Fibroblast of pulmonary artery (primary cell): ENCODE data around the gene B3GAT2.

Source experiments
- DNase-seq: peaks from one replicate; pipeline ENCODE4 v3.0.0-alpha.2; 2010; ENCODE audit warnings: low read depth
- H3K4me3 ChIP-seq: replicated peaks from 2 replicates; pipeline ENCODE4 v1.5.1; 2011; ENCODE audit warnings: low read depth, mild to moderate bottlenecking, control low read depth, low read length, moderate library complexity
- CTCF ChIP-seq: IDR thresholded peaks from 2 replicates; pipeline ENCODE4 v1.5.1; 2011; ENCODE audit warnings: mild to moderate bottlenecking, control low read depth, low read length, inconsistent platforms; ENCODE audit errors: missing control alignments

Gene B3GAT2

GRCh38 chr6:70982747-70983146, 25.9 kb upstream of the B3GAT2 start:
- no peak for DNase-seq
- no peak for TF ChIP-seq CTCF
- H3K4me3 ChIP-seq, result no peak overlapping the region

DNA sequence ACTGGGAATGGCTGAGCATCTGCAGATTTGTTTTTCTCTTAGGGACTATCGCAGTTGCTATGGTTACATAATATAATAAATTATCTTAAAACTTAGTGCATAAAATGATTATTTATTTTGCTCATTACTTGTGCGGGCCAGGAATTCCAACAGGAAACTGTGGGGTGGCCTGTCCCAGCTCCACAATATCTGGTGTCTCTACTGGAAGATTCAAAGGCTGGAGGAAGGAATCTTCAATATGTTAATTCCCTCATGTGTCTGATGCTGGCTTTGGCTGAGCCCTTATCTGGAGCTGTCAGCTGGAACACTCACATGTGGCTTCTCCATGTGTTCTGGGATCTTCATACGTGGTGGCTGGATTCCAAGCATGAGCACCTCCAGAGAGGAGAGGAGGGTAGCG, 23.9 kb upstream of the B3GAT2 start:
- TF ChIP-seq CTCF, result no peak
- H3K4me3 ChIP-seq, result no peak overlapping the region
- DNase-seq, result no peak

DNA sequence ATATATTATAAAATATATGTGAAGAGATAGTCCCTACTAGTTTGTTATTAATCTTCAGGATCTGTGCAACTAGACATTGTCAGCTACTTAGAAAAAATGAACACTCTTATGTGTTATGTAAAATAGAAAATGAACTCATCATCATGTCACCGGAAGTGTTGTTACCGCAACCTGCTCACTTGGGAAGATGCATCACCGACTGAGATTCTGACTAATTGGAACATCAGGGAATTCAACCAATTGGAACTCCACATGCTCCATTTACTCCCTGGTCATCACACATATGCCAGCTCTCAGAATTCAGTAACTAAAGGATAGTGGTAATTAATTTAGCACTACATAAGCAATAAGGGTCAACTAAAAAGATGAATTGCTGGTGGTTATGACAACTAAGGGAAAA, 16.7 kb upstream of the B3GAT2 start:
- TF ChIP-seq CTCF, result no peak
- no peak overlapping the region for H3K4me3 ChIP-seq
- no peak for DNase-seq

GRCh38 chr6:70967049-70967448, 10.2 kb upstream of the B3GAT2 start:
- no peak overlapping the region for H3K4me3 ChIP-seq
- TF ChIP-seq CTCF, result no peak
- no peak for DNase-seq

DNA sequence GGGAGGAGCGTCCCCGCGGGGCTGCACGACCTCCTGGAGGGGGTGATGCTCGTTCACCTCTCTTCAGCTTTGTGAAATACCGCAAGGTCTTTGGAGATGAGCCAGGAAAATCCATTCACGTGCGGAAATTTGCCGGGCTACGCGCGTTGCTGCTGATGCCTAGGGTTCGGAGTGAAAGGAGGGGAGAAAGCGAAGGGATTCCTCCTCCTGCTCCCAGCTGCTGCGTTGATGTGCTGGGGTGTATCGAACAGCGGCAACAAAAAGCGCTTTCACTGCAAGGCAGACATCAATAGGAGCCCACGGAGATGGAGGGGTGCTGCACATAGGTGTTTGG, 391 bp upstream of the B3GAT2 start:
- no peak for DNase-seq
- H3K4me3 ChIP-seq, result peak overlapping the region; percentile 50
- no peak for TF ChIP-seq CTCF

- DNase-seq, result no peak
- TF ChIP-seq CTCF, result no peak
- peak overlapping the region; percentile 50 for H3K4me3 ChIP-seq
Measured at GRCh38 chr6:70956191-70956450, 739 bp downstream of the B3GAT2 start.

DNA sequence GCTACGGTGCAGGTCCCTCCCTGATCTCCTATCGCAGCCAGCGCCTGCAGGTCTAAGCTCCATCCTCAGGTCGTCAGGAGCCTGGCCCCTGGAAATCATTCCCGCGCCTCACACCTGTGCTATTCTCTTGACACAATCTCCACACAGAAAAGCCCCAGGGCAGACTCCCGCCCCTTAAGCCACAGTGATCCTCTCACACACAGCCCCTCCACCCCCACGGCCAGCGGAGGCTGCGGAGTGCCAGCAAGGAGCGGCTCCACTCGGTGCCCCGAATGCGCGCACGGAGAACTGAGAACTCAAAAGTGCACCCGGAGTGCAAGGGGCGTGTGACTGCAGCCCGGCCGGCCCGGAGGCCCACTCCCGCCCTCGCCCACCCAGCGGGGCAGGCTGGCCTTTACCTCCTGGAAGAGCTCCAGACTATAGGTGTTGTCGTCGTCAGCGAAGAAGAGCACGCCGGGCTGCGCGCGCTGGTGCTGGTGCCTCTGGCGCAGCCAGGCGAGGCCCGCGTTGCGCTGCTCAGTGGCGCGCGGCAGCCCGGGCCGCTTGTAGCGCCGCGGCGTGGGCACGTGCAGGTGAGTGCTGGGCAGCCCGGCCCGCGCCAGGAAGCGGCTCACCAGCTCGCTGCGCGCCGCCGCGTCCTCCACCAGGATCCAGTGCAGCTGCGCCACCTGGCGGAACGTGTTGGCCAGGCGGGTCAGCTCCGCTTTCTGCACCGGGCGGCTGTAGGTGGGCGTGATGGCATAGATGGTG, 1.2 kb downstream of the B3GAT2 start:
- TF ChIP-seq CTCF, result peak; percentile 65
- H3K4me3 ChIP-seq, result peak overlapping the region; percentile 50
- DNase-seq, result peak; percentile 73
